Mesendoderm (in vitro differentiated cells): ENCODE measurements around the gene INPP5F.

Source experiments
- DNase-seq: peaks from one replicate; pipeline ENCODE4 v3.0.0; 2013
- H2AK5ac ChIP-seq: 2 replicates; pipeline ENCODE4 v1.6.1; 2013; ENCODE audit warnings: low read length, inconsistent platforms
- H2BK120ac ChIP-seq: 2 replicates; pipeline ENCODE4 v1.6.1; 2013; ENCODE audit warnings: low read depth, mild to moderate bottlenecking, low read length, moderate library complexity, mixed read lengths
- H2BK15ac ChIP-seq: replicated peaks from 2 replicates; pipeline ENCODE4 v1.6.1; 2013; ENCODE audit warnings: low read depth, mild to moderate bottlenecking, moderate library complexity
- H2BK5ac ChIP-seq: 2 replicates; pipeline ENCODE4 v1.6.1; 2013; ENCODE audit warnings: low read length, inconsistent platforms
- H3K18ac ChIP-seq: 2 replicates; pipeline ENCODE4 v1.6.1; 2013; ENCODE audit warnings: mild to moderate bottlenecking, low read length, mixed read lengths
- H3K23ac ChIP-seq: one replicate; pipeline ENCODE4 v1.6.1; 2013; ENCODE audit warnings: low read length
- H3K27ac ChIP-seq: 2 replicates; pipeline ENCODE4 v1.5.1; 2013; ENCODE audit warnings: low read depth, mild to moderate bottlenecking, inconsistent platforms, low read length, moderate library complexity
- H3K27me3 ChIP-seq: 2 replicates; pipeline ENCODE4 v1.6.1; 2013; ENCODE audit warnings: low read length, control low read depth, mild to moderate bottlenecking, inconsistent platforms; ENCODE audit not compliant: insufficient read depth, poor library complexity
- H3K36me3 ChIP-seq: 2 replicates; pipeline ENCODE4 v1.6.1; 2013; ENCODE audit warnings: low read length, inconsistent platforms; ENCODE audit not compliant: control insufficient read depth, insufficient read depth
- H3K4ac ChIP-seq: one replicate; pipeline ENCODE4 v1.6.1; 2013; ENCODE audit warnings: low read depth, mild to moderate bottlenecking, low read length, moderate library complexity
- H3K4me1 ChIP-seq: 2 replicates; pipeline ENCODE4 v1.6.1; 2013; ENCODE audit warnings: low read depth, low read length, inconsistent platforms; ENCODE audit not compliant: control insufficient read depth
- H3K4me2 ChIP-seq: 2 replicates; pipeline ENCODE4 v1.6.1; 2013; ENCODE audit warnings: low read length
- H3K4me3 ChIP-seq: 2 replicates; pipeline ENCODE4 v1.5.1; 2013; ENCODE audit warnings: mild to moderate bottlenecking, low read length
- H3K56ac ChIP-seq: one replicate; pipeline ENCODE4 v1.6.1; 2013; ENCODE audit warnings: low read length
- H3K79me1 ChIP-seq: 2 replicates; pipeline ENCODE4 v1.6.1; 2013; ENCODE audit warnings: low read length, inconsistent platforms
- H3K79me2 ChIP-seq: 2 replicates; pipeline ENCODE4 v1.6.1; 2013; ENCODE audit warnings: mild to moderate bottlenecking, low read length; ENCODE audit not compliant: control insufficient read depth, insufficient read depth
- H3K9ac ChIP-seq: 2 replicates; pipeline ENCODE4 v1.6.1; 2013; ENCODE audit warnings: low read length, inconsistent platforms
- H4K5ac ChIP-seq: one replicate; pipeline ENCODE4 v1.6.1; 2013; ENCODE audit warnings: low read length
- H4K8ac ChIP-seq: one replicate; pipeline ENCODE4 v1.6.1; 2013; ENCODE audit warnings: low read depth, mild to moderate bottlenecking, control low read depth, low read length, moderate library complexity
- WGBS: extraction: QIAGEN DNeasy Blood & Tissue Kit; methylation state at CpG from one replicate; pipeline ENCODE4 v1.1.7; 2013; ENCODE audit warnings: low lambda C conversion rate, missing lambda C conversion rate; ENCODE audit not compliant: insufficient coverage; ENCODE audit errors: extremely low coverage; 5-methylcytosine and 5-hydroxymethylcytosine counted together

INPP5F gene

DNA sequence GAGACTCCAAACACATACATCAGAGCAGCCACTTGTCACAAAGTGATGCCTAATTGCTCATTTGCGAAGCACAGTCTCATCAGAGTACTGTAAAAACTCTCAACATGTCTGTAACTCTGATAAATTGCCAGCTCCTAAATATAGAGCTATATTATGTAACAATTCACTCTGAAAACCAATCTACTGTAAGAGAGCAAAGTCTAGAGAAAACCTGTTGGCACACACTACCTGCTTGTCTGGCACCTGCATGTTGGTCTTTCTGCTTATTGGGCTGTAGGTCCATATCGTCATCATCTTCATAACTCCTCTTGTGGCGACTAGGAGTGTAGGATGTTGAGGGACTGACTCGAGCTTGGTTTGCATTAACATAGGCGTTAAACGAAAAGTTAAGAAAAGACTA lies 127.0 kb downstream of the INPP5F start:
- Histone ChIP-seq H2BK15ac (no peak overlapping the region), H3K56ac (no peak overlapping the region), H3K79me1 (no peaks in the 10 kb centered on the region), H3K4me1 (no peaks in the 10 kb centered on the region), H2BK120ac (no peak overlapping the region), H4K5ac (no peak overlapping the region), H3K27me3 (no peaks in the 10 kb centered on the region), H3K23ac (no peak overlapping the region), H3K4me3 (no peak overlapping the region), H3K9ac (no peak overlapping the region), H4K8ac (no peak overlapping the region), H3K18ac (no peak overlapping the region), H3K27ac (no peak overlapping the region), H2AK5ac (no peak overlapping the region), H3K4ac (no peak overlapping the region), H3K4me2 (no peak overlapping the region), H2BK5ac (no peak overlapping the region), H3K36me3 (peaks cover 2% of the 10 kb centered on the region), H3K79me2 (no peaks in the 10 kb centered on the region)
- WGBS = no CpG with 5 or more reads among the region's 6 CpGs
- no peak for DNase-seq

DNA sequence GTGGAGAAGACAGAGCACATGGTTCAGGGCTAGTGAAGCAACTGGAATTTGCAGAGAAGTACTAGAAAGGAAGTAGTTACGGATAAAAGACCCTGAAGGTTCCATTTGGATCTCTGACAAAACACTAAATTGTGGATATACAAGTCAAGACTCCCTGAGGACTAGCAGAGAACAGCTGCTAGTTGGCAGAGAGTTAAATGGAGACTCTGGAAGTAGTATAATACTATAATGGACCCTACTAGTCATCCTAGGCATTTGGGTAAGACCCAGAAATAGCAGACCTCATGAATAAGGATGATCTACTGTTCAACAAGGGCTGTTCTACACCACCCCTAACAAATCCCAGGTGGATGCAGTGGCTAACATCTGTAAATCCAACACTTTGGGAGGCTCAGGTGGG lies 127.7 kb downstream of the INPP5F start:
- no peak overlapping the region for H2BK120ac ChIP-seq
- H3K4me1 ChIP-seq = no peaks in the 10 kb centered on the region
- no peak for DNase-seq
- peaks cover 2% of the 10 kb centered on the region for H3K36me3 ChIP-seq
- H4K8ac ChIP-seq = no peak overlapping the region
- no peak overlapping the region for H3K4me2 ChIP-seq
- no CpG with 5 or more reads among the region's 1 CpG for WGBS
- no peak overlapping the region for H2BK5ac ChIP-seq
- no peak overlapping the region for H3K56ac ChIP-seq
- no peaks in the 10 kb centered on the region for H3K79me2 ChIP-seq
- no peak overlapping the region for H3K4ac ChIP-seq
- no peaks in the 10 kb centered on the region for H3K79me1 ChIP-seq
- H3K27me3 ChIP-seq = no peaks in the 10 kb centered on the region
- no peak overlapping the region for H3K27ac ChIP-seq
- no peak overlapping the region for H2BK15ac ChIP-seq
- no peak overlapping the region for H4K5ac ChIP-seq
- no peak overlapping the region for H3K18ac ChIP-seq
- no peak overlapping the region for H3K4me3 ChIP-seq
- H3K9ac ChIP-seq = no peak overlapping the region
- H3K23ac ChIP-seq = no peak overlapping the region
- H2AK5ac ChIP-seq = no peak overlapping the region

GRCh38 chr10:119858063-119858462 lies 132.2 kb downstream of the INPP5F start:
- no peak overlapping the region for H3K4me2 ChIP-seq
- H4K5ac ChIP-seq = no peak overlapping the region
- DNase-seq = no peak
- no peak overlapping the region for H2BK15ac ChIP-seq
- H3K9ac ChIP-seq = no peak overlapping the region
- no peak overlapping the region for H4K8ac ChIP-seq
- H3K4ac ChIP-seq = no peak overlapping the region
- no peaks in the 10 kb centered on the region for H3K27me3 ChIP-seq
- no peak overlapping the region for H2AK5ac ChIP-seq
- H3K27ac ChIP-seq = no peak overlapping the region
- no peak overlapping the region for H3K56ac ChIP-seq
- H3K23ac ChIP-seq = no peak overlapping the region
- no peak overlapping the region for H3K18ac ChIP-seq
- H2BK5ac ChIP-seq = no peak overlapping the region
- WGBS = no CpG with 5 or more reads among the region's 1 CpG
- H3K4me3 ChIP-seq = no peak overlapping the region
- no peak overlapping the region for H2BK120ac ChIP-seq
- H3K79me1 ChIP-seq = no peaks in the 10 kb centered on the region
- H3K4me1 ChIP-seq = no peaks in the 10 kb centered on the region
- peaks cover 2% of the 10 kb centered on the region for H3K36me3 ChIP-seq
- H3K79me2 ChIP-seq = peaks cover 30% of the 10 kb centered on the region

- no peaks in the 10 kb centered on the region for H3K36me3 ChIP-seq
- H3K4me3 ChIP-seq = no peak overlapping the region
- H3K18ac ChIP-seq = no peak overlapping the region
- no peak overlapping the region for H3K27ac ChIP-seq
- H3K9ac ChIP-seq = no peak overlapping the region
- peak; percentile 53 for DNase-seq
- H4K5ac ChIP-seq = no peak overlapping the region
- no peak overlapping the region for H3K23ac ChIP-seq
- H3K79me1 ChIP-seq = no peaks in the 10 kb centered on the region
- H3K4me1 ChIP-seq = no peaks in the 10 kb centered on the region
- no peak overlapping the region for H2AK5ac ChIP-seq
- H3K4me2 ChIP-seq = no peak overlapping the region
- H3K56ac ChIP-seq = no peak overlapping the region
- no peaks in the 10 kb centered on the region for H3K27me3 ChIP-seq
- H2BK120ac ChIP-seq = no peak overlapping the region
- no peak overlapping the region for H2BK5ac ChIP-seq
- H3K4ac ChIP-seq = no peak overlapping the region
- no peak overlapping the region for H4K8ac ChIP-seq
- no CpG with 5 or more reads among the region's 1 CpG for WGBS
- no peak overlapping the region for H2BK15ac ChIP-seq
- peaks cover 39% of the 10 kb centered on the region for H3K79me2 ChIP-seq
Measured at GRCh38 chr10:119859420-119860258, 133.8 kb downstream of the INPP5F start.

DNA sequence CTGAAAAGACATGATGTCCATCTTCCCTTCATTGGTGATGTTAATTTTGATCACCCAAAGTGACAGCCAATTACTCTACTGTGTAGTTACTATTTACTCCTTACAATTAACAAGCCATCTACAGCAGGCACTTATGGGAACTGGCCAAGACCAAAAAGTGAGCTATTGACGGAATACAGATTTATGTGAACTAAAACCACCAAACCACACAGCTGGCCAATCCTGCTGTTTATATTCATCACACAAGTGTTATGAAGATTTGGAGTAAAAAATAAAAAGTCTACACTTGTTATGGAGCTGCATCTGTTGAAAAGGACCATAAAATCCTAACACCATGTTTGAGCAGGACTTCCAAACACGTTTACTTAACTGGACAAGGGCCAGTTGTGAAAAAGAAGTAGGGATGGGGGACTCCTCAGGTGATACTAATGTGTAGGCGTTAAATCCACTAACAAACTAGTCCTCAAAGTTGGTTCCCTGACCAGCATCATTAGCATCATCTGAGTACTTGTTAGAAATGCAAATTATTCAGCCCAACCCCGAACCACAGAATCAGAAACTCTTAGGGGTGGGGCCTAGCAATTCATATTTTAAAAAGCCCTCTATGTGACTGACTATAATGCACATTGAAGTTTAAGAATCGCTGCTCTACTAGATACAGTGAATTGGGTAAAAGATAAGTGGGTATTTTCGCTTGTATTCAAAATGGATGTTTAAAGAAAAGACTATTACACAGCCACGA lies 135.2 kb downstream of the INPP5F start:
- no peak overlapping the region for H2BK5ac ChIP-seq
- no peak overlapping the region for H4K8ac ChIP-seq
- WGBS = no CpG with 5 or more reads among the region's 7 CpGs
- H3K18ac ChIP-seq = no peak overlapping the region
- H3K27ac ChIP-seq = no peak overlapping the region
- no peak overlapping the region for H3K4me2 ChIP-seq
- no peak overlapping the region for H3K4me3 ChIP-seq
- H3K4me1 ChIP-seq = no peaks in the 10 kb centered on the region
- no peak overlapping the region for H3K23ac ChIP-seq
- no peaks in the 10 kb centered on the region for H3K36me3 ChIP-seq
- H2BK120ac ChIP-seq = no peak overlapping the region
- H3K56ac ChIP-seq = no peak overlapping the region
- no peak for DNase-seq
- H3K79me2 ChIP-seq = peaks cover 52% of the 10 kb centered on the region
- H2BK15ac ChIP-seq = no peak overlapping the region
- no peaks in the 10 kb centered on the region for H3K27me3 ChIP-seq
- no peak overlapping the region for H2AK5ac ChIP-seq
- no peak overlapping the region for H4K5ac ChIP-seq
- H3K79me1 ChIP-seq = no peaks in the 10 kb centered on the region
- no peak overlapping the region for H3K4ac ChIP-seq
- no peak overlapping the region for H3K9ac ChIP-seq
